Measurements from ENCODE around the gene HMX1. TPM values are rescaled to one million over a fixed set of nuclear protein-coding genes. Genes with fewer than 3 reads are reported as not detected.

Gene HMX1
- total and polyA plus RNA-seq, 2 donors (not counting 1 experiment from before 2014, with no cell fraction given) = not detected

- H3K9me3 Mint-ChIP-seq (ENCODE audit: insufficient read depth) = no peaks in the 10 kb centered on the region
- Histone ChIP-seq H3K4me1 (ENCODE audit: control insufficient read depth in 2 of 2, insufficient read depth in 2 of 2, low read length in 2 of 2) (no peaks in the 10 kb centered on the region), H3K27ac (ENCODE audit: low read length in 2 of 2) (no peak overlapping the region), H3K4me2 (replicated peaks; ENCODE audit: low read depth, low read length, poor library complexity, severe bottlenecking) (no peak overlapping the region), H3K79me2 (ENCODE audit: control insufficient read depth, insufficient read depth, low read length) (no peaks in the 10 kb centered on the region), H3K9me3 (ENCODE audit: control extremely low read depth in 1 of 3, control insufficient read depth in 2 of 3, insufficient read depth in 1 of 3, low read length in 2 of 3) (peaks cover 0 to 12% (median 2%) of the 10 kb centered on the region in 3 donors), H3K9ac (ENCODE audit: low read length) (no peak overlapping the region), H4K20me1 (ENCODE audit: control insufficient read depth, insufficient read depth, low read length, poor library complexity, severe bottlenecking) (no peaks in the 10 kb centered on the region), H3K4me3 (ENCODE audit: control extremely low read depth in 1 of 5, extremely low read depth in 1 of 5, insufficient read depth in 1 of 5, low read depth in 2 of 5, low read length in 4 of 5) (no peak overlapping the region), H3K27me3 (replicated peaks in 1 of 4; ENCODE audit: control extremely low read depth in 1 of 4, control insufficient read depth in 3 of 4, insufficient read depth in 4 of 4, low read length in 3 of 4) (no peaks in the 10 kb centered on the region), H2AFZ (ENCODE audit: insufficient read depth, low read depth, low read length, poor library complexity, severe bottlenecking) (no peak overlapping the region), H3K36me3 (replicated peaks in 1 of 2; ENCODE audit: control extremely low read depth in 1 of 2, control insufficient read depth in 1 of 2, extremely low read depth in 1 of 2, insufficient read depth in 2 of 2, low read length in 1 of 2) (no peaks in the 10 kb centered on the region)
- no peaks in the 10 kb centered on the region for H3K27me3 Mint-ChIP-seq
- intact Hi-C loops (cut with micrococcal nuclease) = no loop called here
- ChIA-PET CTCF (no interaction called here), POLR2A (no interaction called here)
- 95% methylated on average over 7 of the region's 7 CpGs for WGBS (ENCODE audit: insufficient coverage)
- DNase-seq (no peak), ATAC-seq (ENCODE audit: low read depth) (no peak)
- no peak overlapping the region for H3K4me3 Mint-ChIP-seq
- no peaks in the 10 kb centered on the region for H3K4me1 Mint-ChIP-seq
- no peak overlapping the region for H3K27ac Mint-ChIP-seq
- TF ChIP-seq CTCF (IDR thresholded peaks at IDR 0.05) (no peak), EZH2 (IDR thresholded peaks at IDR 0.05; ENCODE audit: borderline replicate concordance, insufficient read depth, low read depth, low read length, poor library complexity, severe bottlenecking) (no peak)
These were observed 41.6 kb downstream of the HMX1 start for GRCh38 chr4:8830056-8830455.

GRCh38 chr4:8829584-8829983 lies 42.1 kb downstream of the HMX1 start:
- TF ChIP-seq EZH2 (IDR thresholded peaks at IDR 0.05; ENCODE audit: borderline replicate concordance, insufficient read depth, low read depth, low read length, poor library complexity, severe bottlenecking) (no peak), CTCF (IDR thresholded peaks at IDR 0.05) (no peak)
- Mint-ChIP-seq H3K27me3 (no peaks in the 10 kb centered on the region), H3K27ac (no peak overlapping the region), H3K9me3 (ENCODE audit: insufficient read depth) (no peaks in the 10 kb centered on the region), H3K4me3 (no peak overlapping the region), H3K4me1 (no peaks in the 10 kb centered on the region)
- no peaks in the 10 kb centered on the region for H3K4me1 ChIP-seq (ENCODE audit: control insufficient read depth in 2 of 2, insufficient read depth in 2 of 2, low read length in 2 of 2)
- intact Hi-C loops (cut with micrococcal nuclease) = no loop called here
- no peak overlapping the region for H3K4me3 ChIP-seq (ENCODE audit: control extremely low read depth in 1 of 5, extremely low read depth in 1 of 5, insufficient read depth in 1 of 5, low read depth in 2 of 5, low read length in 4 of 5)
- no peak for ATAC-seq (ENCODE audit: low read depth)
- peaks cover 0 to 11% (median 2%) of the 10 kb centered on the region in 3 donors for H3K9me3 ChIP-seq (ENCODE audit: control extremely low read depth in 1 of 3, control insufficient read depth in 2 of 3, insufficient read depth in 1 of 3, low read length in 2 of 3)
- DNase-seq = no peak
- POLR2A ChIA-PET = no interaction called here
- CTCF ChIA-PET = no interaction called here
- H4K20me1 ChIP-seq (ENCODE audit: control insufficient read depth, insufficient read depth, low read length, poor library complexity, severe bottlenecking) = no peaks in the 10 kb centered on the region
- no peak overlapping the region for H3K4me2 ChIP-seq (replicated peaks; ENCODE audit: low read depth, low read length, poor library complexity, severe bottlenecking)
- H2AFZ ChIP-seq (ENCODE audit: insufficient read depth, low read depth, low read length, poor library complexity, severe bottlenecking) = no peak overlapping the region
- no peak overlapping the region for H3K9ac ChIP-seq (ENCODE audit: low read length)
- no peaks in the 10 kb centered on the region for H3K27me3 ChIP-seq (replicated peaks in 1 of 4; ENCODE audit: control extremely low read depth in 1 of 4, control insufficient read depth in 3 of 4, insufficient read depth in 4 of 4, low read length in 3 of 4)
- H3K79me2 ChIP-seq (ENCODE audit: control insufficient read depth, insufficient read depth, low read length) = no peaks in the 10 kb centered on the region
- WGBS (ENCODE audit: insufficient coverage) = 81% methylated on average over 2 of the region's 2 CpGs
- no peak overlapping the region for H3K27ac ChIP-seq (ENCODE audit: low read length in 2 of 2)
- H3K36me3 ChIP-seq (replicated peaks in 1 of 2; ENCODE audit: control extremely low read depth in 1 of 2, control insufficient read depth in 1 of 2, extremely low read depth in 1 of 2, insufficient read depth in 2 of 2, low read length in 1 of 2) = no peaks in the 10 kb centered on the region

Measured in B cell (primary cell).